Dermis blood vessel endothelial cell (primary cell): ENCODE measurements around the gene SHC4. TPM values are rescaled to one million over a fixed set of nuclear protein-coding genes. Genes with fewer than 3 reads are reported as not detected.
"Not testable (repeated sequence)": the region's sequence is repeated elsewhere in the genome, so short reads cannot be mapped to it uniquely, and the experiment has no call there.

Source experiments
- DNase-seq: peaks from one replicate; pipeline ENCODE4 v3.0.0; 2010
- total RNA-seq: library from RNA; depleted of rRNA; stranded (reverse); fragments of >200 nt; gene quantifications from 2 replicates; pipeline ENCODE4 v1.2.3, GENCODE V29; 2014

Gene SHC4
- total RNA-seq, 1 donor from 2014 or later = 0.17 TPM

- DNase-seq = not testable (repeated sequence)
These were observed 173.1 kb downstream of the SHC4 start for GRCh38 chr15:48790466-48791115.

GRCh38 chr15:48785712-48786111, 178.0 kb downstream of the SHC4 start:
- no peak for DNase-seq

GRCh38 chr15:48785195-48785594, 178.5 kb downstream of the SHC4 start:
- no peak for DNase-seq

- DNase-seq = no peak
These were observed 179.0 kb downstream of the SHC4 start for GRCh38 chr15:48784756-48785155.

DNA sequence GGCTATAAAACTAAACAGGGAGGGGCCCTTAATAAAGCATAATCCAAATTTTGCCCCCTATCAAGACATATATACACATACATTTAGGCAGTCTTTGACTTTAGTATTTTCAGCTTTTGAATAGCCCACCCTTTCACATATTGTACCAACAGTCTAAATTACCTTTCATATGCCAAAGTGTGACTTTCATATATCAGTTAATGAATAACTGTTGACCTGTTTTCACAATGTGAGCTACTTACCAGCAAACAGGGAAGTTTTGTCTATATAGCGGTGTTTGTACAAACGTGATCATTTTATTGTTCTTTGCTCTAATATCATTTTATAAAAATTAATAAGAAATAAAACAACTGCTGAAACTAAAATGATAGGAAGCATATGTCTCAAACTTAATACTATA, 180.8 kb downstream of the SHC4 start:
- no peak for DNase-seq

GRCh38 chr15:48781481-48782081, 182.1 kb downstream of the SHC4 start:
- DNase-seq = no peak

- no peak for DNase-seq
These were observed 182.7 kb downstream of the SHC4 start for GRCh38 chr15:48781017-48781416.

- DNase-seq = no peak
These were observed 185.4 kb downstream of the SHC4 start for GRCh38 chr15:48778331-48778730.

- DNase-seq = no peak
These were observed 185.9 kb downstream of the SHC4 start for GRCh38 chr15:48777645-48778330.

DNA sequence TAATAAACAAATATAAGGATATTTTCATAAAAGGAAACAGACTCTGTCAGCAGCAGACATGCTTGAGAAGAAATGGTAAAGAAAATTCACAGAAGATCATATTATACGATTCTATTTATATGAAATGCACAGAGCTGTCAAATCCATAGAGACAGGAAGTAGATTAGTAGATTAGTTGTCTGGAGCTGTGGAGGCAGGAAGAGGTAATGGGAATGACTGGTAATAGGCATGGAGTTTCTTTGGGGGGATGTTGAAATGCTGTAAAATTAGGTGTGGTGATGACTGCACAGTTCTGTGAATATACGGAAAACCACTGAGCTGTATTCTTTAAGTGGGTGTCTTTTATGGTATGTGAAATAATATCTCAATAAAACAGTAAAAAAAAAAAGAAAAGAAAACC, 188.2 kb downstream of the SHC4 start:
- peak; percentile 23 for DNase-seq

GRCh38 chr15:48774484-48774883, 189.2 kb downstream of the SHC4 start:
- no peak for DNase-seq

Other genes with a start within 250 kb of the SHC4 start
- 3.6 and 8.4 TPM in 2 replicates for gene CEP152, start 152.8 kb downstream of the SHC4 start, total RNA-seq
- 281 and 342 TPM in 2 replicates for gene EID1, start 85.8 kb downstream of the SHC4 start, total RNA-seq
- 32.7 and 36.1 TPM in 2 replicates for gene SECISBP2L, start 82.5 kb upstream of the SHC4 start, total RNA-seq
- gene COPS2, start 191.7 kb upstream of the SHC4 start, total RNA-seq = 58.0 and 102 TPM in 2 replicates
- gene GALK2, start 206.3 kb upstream of the SHC4 start, total RNA-seq = 54.4 and 73.5 TPM in 2 replicates